ENCODE measurements around the gene ORMDL2. TPM values are rescaled to one million over a fixed set of nuclear protein-coding genes. Genes with fewer than 3 reads are reported as not detected.

ORMDL2 gene
- 10 to 100 TPM; 18.8 to 63.0 (median 27.2) TPM for polyA plus RNA-seq

- WGBS, 3 donors = 0 to 1% (median 0%) methylated on average over 38 of the region's 38 CpGs
- H3K27ac ChIP-seq (ENCODE audit: low read depth, low read length) = peak within 1 kb of the TSS; percentile 24
These were observed at the start of gene ORMDL2, which contains the start of gene SARNP for GRCh38 chr12:55817345-55818139. TSS of gene ORMDL2 (plus strand) at chr12:55818041. CDS start at chr12:55819000, 959 bp downstream. TSS of gene SARNP (minus strand) at chr12:55817724. CDS start at chr12:55817701, 23 bp downstream.

- no peak overlapping the region for H3K27ac ChIP-seq (ENCODE audit: low read depth, low read length)
- 59 to 78% (median 77%) methylated on average over 6 of the region's 6 CpGs for WGBS, 3 donors
These were observed 46.1 kb upstream of the ORMDL2 start for GRCh38 chr12:55771736-55772135.

- H3K27ac ChIP-seq (ENCODE audit: low read depth, low read length) = no peak overlapping the region
- WGBS, 3 donors = 89 to 93% (median 91%) methylated on average over 3 of the region's 3 CpGs
These were observed 40.0 kb upstream of the ORMDL2 start for GRCh38 chr12:55777856-55778255.

- 61 to 89% (median 65%) methylated on average over 2 of the region's 2 CpGs for WGBS, 3 donors
- H3K27ac ChIP-seq (ENCODE audit: low read depth, low read length) = no peak overlapping the region
These were observed 37.2 kb upstream of the ORMDL2 start for GRCh38 chr12:55780685-55781084.

GRCh38 chr12:55788546-55788945 lies 29.3 kb upstream of the ORMDL2 start:
- WGBS, 3 donors = 87 to 92% (median 92%) methylated on average over 7 of the region's 7 CpGs
- no peak overlapping the region for H3K27ac ChIP-seq (ENCODE audit: low read depth, low read length)

DNA sequence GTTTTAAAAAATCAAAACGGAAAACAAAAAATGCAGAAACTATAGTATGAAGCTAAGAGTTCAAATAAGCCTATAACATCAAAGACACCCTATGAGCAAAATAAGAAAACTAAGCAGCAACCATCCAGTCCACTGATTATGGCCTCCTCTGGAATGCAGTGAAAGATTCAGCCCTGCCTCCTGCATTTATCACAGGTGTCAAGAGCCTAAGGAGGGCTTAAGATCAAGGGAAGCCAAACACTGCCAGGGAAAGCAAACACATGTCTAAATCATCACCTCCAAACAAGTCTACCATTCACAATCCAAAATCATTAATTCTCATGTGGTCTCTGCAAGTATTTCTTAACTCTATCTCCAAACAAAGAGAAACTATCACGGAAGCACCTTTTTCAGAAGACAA lies 28.7 kb upstream of the ORMDL2 start:
- WGBS, 3 donors = 81 to 88% (median 87%) methylated on average over 2 of the region's 2 CpGs
- no peak overlapping the region for H3K27ac ChIP-seq (ENCODE audit: low read depth, low read length)

- WGBS, 3 donors = 93 to 96% (median 94%) methylated on average over 4 of the region's 4 CpGs
- no peak overlapping the region for H3K27ac ChIP-seq (ENCODE audit: low read depth, low read length)
These were observed 27.9 kb upstream of the ORMDL2 start for GRCh38 chr12:55789893-55790292.

DNA sequence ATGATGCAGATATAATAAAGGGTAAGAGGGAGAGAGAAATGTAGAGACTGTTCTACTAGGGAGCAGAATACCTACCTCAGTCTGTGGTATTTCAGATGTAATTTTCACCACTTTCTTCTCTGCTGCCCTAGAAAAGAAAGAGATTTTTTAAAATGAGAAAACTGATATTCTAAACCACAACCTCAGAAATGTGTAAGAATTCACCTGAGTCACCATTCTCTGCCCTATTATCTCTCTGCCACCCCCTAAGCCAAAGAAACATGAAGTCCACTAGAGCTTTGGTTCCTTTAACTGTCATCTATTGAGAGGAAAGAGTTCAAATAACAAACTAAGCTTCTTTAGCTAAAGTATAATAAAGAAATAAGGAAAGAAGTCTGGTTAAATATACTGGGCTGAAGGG lies 21.9 kb upstream of the ORMDL2 start:
- H3K27ac ChIP-seq (ENCODE audit: low read depth, low read length) = no peak overlapping the region

- H3K27ac ChIP-seq (ENCODE audit: low read depth, low read length) = no peak overlapping the region
- 42 to 53% (median 45%) methylated on average over 5 of the region's 5 CpGs for WGBS, 3 donors
These were observed 20.8 kb upstream of the ORMDL2 start for GRCh38 chr12:55797068-55797467.

DNA sequence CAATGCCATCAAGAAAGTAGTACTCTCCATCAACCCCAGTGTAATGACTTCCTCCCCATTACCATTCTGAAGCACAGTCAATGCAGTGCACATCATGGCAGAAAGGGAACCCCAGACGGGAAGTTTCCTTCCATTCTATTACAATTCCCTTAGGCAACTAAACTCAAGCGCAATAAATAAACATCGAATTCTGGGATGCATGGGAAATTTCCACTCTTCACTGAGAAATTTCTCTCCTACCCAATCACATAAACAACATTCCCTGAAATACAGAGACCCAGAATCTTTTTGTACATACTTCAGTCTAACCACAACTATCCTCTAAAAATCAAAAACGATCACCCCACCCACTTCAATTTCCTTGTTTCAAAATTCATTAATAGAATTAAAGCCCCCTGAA lies 20.3 kb upstream of the ORMDL2 start:
- no peak overlapping the region for H3K27ac ChIP-seq (ENCODE audit: low read depth, low read length)
- WGBS, 3 donors = 72 to 79% (median 75%) methylated on average over 4 of the region's 4 CpGs

DNA sequence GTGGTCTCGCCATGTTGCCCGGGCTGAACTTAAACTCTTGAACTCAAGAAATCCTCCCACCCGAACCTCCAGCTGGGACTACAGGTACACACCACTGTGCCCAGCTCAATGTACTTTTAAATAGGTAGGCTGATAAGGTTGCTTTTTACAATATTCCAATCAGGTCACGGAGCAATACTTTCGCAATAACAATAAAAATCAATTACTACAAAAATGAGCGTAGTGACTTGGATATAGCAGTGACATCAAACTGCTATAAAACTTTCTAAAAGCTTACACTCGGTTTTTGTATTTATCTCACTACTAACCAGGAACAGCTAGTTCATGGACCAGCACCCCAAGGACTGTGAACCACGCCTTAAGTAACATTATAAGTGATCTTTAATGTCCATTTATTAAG lies 10.9 kb upstream of the ORMDL2 start:
- no peak overlapping the region for H3K27ac ChIP-seq (ENCODE audit: low read depth, low read length)
- WGBS, 3 donors = 88 to 95% (median 95%) methylated on average over 8 of the region's 8 CpGs

DNA sequence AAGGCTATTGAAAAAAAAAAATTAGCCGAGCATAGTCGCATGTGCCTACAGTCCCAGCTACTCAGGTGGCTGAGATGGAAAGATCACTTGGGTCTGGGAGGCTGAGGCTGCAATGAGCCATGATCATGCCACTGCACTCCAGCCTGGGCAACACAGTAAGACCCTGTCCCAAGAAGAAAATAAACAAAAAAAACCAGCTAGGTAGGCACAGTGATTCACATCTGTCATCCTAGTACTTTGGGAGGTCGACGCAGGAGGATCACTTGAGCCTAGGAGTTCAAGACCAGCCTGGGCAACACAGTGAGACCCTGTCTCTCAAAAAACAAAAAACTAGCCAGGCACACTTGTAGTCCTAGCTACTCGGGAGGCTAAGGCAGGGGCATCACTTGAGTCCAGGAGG lies 8.6 kb upstream of the ORMDL2 start:
- WGBS, 3 donors = 80 to 86% (median 84%) methylated on average over 5 of the region's 5 CpGs
- H3K27ac ChIP-seq (ENCODE audit: low read depth, low read length) = no peak overlapping the region

GRCh38 chr12:55812088-55812487 lies 5.8 kb upstream of the ORMDL2 start:
- H3K27ac ChIP-seq (ENCODE audit: low read depth, low read length) = no peak overlapping the region
- WGBS, 3 donors = 13 to 48% (median 30%) methylated on average over 1 of the region's 1 CpG

- no peak overlapping the region for H3K27ac ChIP-seq (ENCODE audit: low read depth, low read length)
These were observed 3.6 kb upstream of the ORMDL2 start for GRCh38 chr12:55814257-55814656.

- 85 to 87% (median 85%) methylated on average over 12 of the region's 12 CpGs for WGBS, 3 donors
- H3K27ac ChIP-seq (ENCODE audit: low read depth, low read length) = no peak overlapping the region
These were observed 2.4 kb upstream of the ORMDL2 start for GRCh38 chr12:55815473-55815872.

- H3K27ac ChIP-seq (ENCODE audit: low read depth, low read length) = peak overlapping the region; percentile 24
- 1% methylated on average over 14 of the region's 14 CpGs for WGBS, 3 donors
These were observed 928 bp upstream of the ORMDL2 start for GRCh38 chr12:55816881-55817344.

DNA sequence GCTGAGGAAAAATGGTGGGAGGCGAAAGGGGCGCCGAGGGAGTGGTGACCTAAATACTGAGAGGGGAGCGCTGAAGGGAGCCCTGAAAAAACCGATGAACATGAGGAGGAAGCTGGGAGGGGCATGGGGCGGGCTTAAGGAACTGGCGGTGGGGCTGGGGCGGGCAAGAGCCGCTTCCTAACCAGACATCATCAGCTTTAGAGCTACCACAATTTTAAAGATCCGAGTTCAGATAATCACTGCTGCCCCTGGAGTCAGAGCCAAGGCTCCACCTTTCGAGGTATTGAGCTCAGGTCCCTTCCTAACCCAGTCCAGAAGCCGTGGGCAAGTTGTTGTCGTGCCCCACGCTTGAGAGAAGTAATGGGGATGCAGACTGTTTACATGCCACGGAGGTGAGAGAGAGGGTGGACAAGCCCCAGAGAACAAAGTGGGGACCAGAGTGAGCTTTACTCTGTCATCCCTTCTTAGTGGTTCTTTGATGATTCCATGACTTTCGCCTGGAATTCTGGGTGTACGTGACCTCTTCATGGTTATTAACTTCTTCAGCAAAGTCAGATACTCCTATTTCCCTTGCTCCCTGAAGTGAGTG lies 393 bp downstream of the ORMDL2 start:
- no peak overlapping the region for H3K27ac ChIP-seq (ENCODE audit: low read depth, low read length)
- WGBS, 3 donors = 1 to 2% (median 1%) methylated on average over 17 of the region's 17 CpGs

DNA sequence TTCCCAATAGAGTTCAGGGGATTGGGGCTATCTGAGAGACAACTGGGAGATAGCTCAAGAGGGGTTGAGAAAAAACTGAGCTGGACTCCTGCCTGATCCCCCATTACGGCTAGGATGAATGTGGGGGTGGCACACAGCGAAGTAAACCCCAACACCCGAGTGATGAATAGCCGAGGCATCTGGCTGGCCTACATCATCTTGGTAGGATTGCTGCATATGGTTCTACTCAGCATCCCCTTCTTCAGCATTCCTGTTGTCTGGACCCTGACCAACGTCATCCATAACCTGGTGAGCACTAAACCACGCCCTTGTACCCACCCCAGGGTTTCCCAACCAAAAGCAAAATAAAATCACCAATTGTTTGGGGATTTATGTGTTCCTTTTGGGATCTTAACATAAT lies 1.0 kb downstream of the ORMDL2 start:
- 63 to 74% (median 73%) methylated on average over 6 of the region's 6 CpGs for WGBS, 3 donors
- H3K27ac ChIP-seq (ENCODE audit: low read depth, low read length) = no peak overlapping the region

DNA sequence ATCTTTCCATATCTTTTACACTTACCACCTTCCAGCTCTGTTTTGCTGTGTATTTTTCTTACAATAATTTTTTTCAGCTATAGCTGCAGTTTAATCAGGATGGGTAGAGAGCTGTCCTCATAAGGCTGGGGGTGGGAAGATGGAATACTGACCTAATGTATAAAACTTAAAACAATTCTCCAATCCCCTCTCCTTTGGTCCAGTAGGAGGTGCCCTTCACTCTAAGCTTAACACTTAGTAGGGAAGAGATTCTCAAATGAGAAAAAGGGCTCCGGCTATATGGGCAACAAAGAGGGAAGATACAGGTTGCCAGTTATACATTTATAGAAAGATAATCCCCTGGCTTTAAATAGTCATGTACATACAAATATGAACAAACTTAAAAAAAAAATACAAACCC lies 2.8 kb downstream of the ORMDL2 start:
- H3K27ac ChIP-seq (ENCODE audit: low read depth, low read length) = no peak overlapping the region
- WGBS, 3 donors = 82 to 89% (median 88%) methylated on average over 1 of the region's 1 CpG

- 22 to 61% (median 60%) methylated on average over 6 of the region's 6 CpGs for WGBS, 3 donors
- no peak overlapping the region for H3K27ac ChIP-seq (ENCODE audit: low read depth, low read length)
These were observed 4.4 kb downstream of the ORMDL2 start for GRCh38 chr12:55822228-55822627.
